ENCODE results near the gene ARL15. TPM values are rescaled to one million over a fixed set of nuclear protein-coding genes. Genes with fewer than 3 reads are reported as not detected.

The ARL15 gene
- total and polyA plus RNA-seq, 2 donors (not counting 3 experiments of a cell fraction or from before 2014, with no cell fraction given): 11.9 to 24.4 TPM

DNA sequence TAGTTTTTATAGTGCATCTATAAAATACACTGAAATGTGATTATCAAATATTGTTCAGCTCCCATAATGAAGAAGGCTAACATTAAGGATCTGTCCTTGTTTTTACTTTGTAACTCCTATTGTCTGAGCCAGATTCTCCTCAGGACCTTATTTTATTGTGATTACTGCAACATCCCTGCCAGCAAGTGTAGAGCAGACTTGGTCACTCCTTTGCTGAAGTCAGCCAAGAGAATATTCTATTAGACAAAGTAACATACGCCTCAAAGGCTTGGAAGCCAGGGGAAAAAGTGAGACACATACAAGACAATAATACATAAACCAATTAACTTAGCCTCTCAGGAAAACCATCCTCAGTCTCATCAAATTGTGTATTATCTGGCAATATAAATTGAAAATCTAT lies 269.6 kb downstream of the ARL15 start:
- dilution Hi-C loops (cut with MboI; ENCODE audit: extremely low pct_ligation_motif_present, low sequenced_read_pairs): no loop called here
- Histone ChIP-seq H3K27me3 (ENCODE audit: control insufficient read depth in 2 of 2, insufficient read depth in 2 of 2, low read length in 2 of 2) (no peaks in the 10 kb centered on the region), H3K4me2 (ENCODE audit: insufficient read depth, low read length) (no peak overlapping the region), H3K4me3 (replicated peaks in 1 of 3; ENCODE audit: insufficient read depth in 1 of 3, low read depth in 1 of 3, low read length in 3 of 3) (no peak overlapping the region), H3K36me3 (ENCODE audit: control insufficient read depth in 2 of 2, extremely low read depth in 1 of 2, insufficient read depth in 2 of 2, low read length in 2 of 2) (no peaks in the 10 kb centered on the region), H3K9me3 (replicated peaks; ENCODE audit: control insufficient read depth, insufficient read depth, low read length) (no peaks in the 10 kb centered on the region), H3K9me1 (replicated peaks; ENCODE audit: control insufficient read depth, extremely low read depth, insufficient read depth, low read length) (no peaks in the 10 kb centered on the region), H2AFZ (ENCODE audit: low read depth, low read length) (no peak overlapping the region), H3K27ac (ENCODE audit: insufficient read depth, low read depth, low read length) (no peak overlapping the region), H3K9ac (replicated peaks; ENCODE audit: extremely low read depth, insufficient read depth, low read length) (no peak overlapping the region), H3K4me1 (ENCODE audit: control insufficient read depth, extremely low read depth, insufficient read depth, low read length) (no peaks in the 10 kb centered on the region), H3K79me2 (ENCODE audit: control insufficient read depth, insufficient read depth, low read length) (no peaks in the 10 kb centered on the region), H4K20me1 (replicated peaks; ENCODE audit: control insufficient read depth, extremely low read depth, insufficient read depth, low read length) (no peaks in the 10 kb centered on the region)
- BruUV-seq (replicated peaks): no TSS peak
- intact Hi-C loops (cut with micrococcal nuclease): no loop called here
- no peak for TF ChIP-seq MYC (IDR thresholded peaks at IDR 0.05; ENCODE audit: low read depth, low read length)
- TF ChIP-seq GATA2 (IDR thresholded peaks at IDR 0.05; ENCODE audit: insufficient read depth, insufficient read length, low read depth, low read length): no peak
- no peak for TF ChIP-seq POLR2AphosphoS5 (IDR thresholded peaks at IDR 0.05; ENCODE audit: insufficient read depth, low read depth, low read length)
- no peak for TF ChIP-seq JUN (IDR thresholded peaks at IDR 0.05; ENCODE audit: borderline replicate concordance, insufficient read depth, insufficient read length, low read depth)
- FAIRE-seq: no peak
- no peak for DNase-seq (ENCODE audit: low read depth, low spot score)
- POLR2A ChIA-PET: no interaction called here
- CTCF ChIA-PET: interaction anchor here (1.6 kb wide), 1 partner anchor 563 kb away, joined by 3 read pairs; no protein-coding TSS in a partner anchor

DNA sequence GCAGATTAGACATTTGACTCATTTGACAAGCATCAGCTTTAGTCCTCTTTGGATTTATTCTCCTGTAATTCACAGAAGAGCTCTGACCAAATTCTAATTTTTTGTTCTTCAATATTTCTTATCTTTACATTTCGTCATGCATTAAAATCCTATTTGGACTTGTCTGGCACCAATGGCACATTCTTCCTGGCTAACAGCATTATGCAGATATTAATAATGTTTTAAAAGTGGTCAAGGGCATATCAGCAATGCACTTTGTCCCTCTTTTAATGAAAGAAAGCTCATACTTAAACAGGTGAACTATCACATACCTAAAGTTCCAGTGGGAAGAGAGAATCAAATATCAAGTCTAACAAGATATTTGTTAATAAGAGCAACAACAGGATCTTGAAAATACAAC lies 270.4 kb downstream of the ARL15 start:
- Histone ChIP-seq H3K9me3 (replicated peaks; ENCODE audit: control insufficient read depth, insufficient read depth, low read length) (no peaks in the 10 kb centered on the region), H3K4me1 (ENCODE audit: control insufficient read depth, extremely low read depth, insufficient read depth, low read length) (no peaks in the 10 kb centered on the region), H3K36me3 (ENCODE audit: control insufficient read depth in 2 of 2, extremely low read depth in 1 of 2, insufficient read depth in 2 of 2, low read length in 2 of 2) (no peaks in the 10 kb centered on the region), H3K9ac (replicated peaks; ENCODE audit: extremely low read depth, insufficient read depth, low read length) (no peak overlapping the region), H4K20me1 (replicated peaks; ENCODE audit: control insufficient read depth, extremely low read depth, insufficient read depth, low read length) (no peaks in the 10 kb centered on the region), H3K4me3 (replicated peaks in 1 of 3; ENCODE audit: insufficient read depth in 1 of 3, low read depth in 1 of 3, low read length in 3 of 3) (no peak overlapping the region), H2AFZ (ENCODE audit: low read depth, low read length) (no peak overlapping the region), H3K4me2 (ENCODE audit: insufficient read depth, low read length) (no peak overlapping the region), H3K27ac (ENCODE audit: insufficient read depth, low read depth, low read length) (no peak overlapping the region), H3K9me1 (replicated peaks; ENCODE audit: control insufficient read depth, extremely low read depth, insufficient read depth, low read length) (no peaks in the 10 kb centered on the region), H3K79me2 (ENCODE audit: control insufficient read depth, insufficient read depth, low read length) (no peaks in the 10 kb centered on the region), H3K27me3 (ENCODE audit: control insufficient read depth in 2 of 2, insufficient read depth in 2 of 2, low read length in 2 of 2) (no peaks in the 10 kb centered on the region)
- FAIRE-seq: no peak
- no TSS peak for BruUV-seq (replicated peaks)
- dilution Hi-C loops (cut with MboI; ENCODE audit: extremely low pct_ligation_motif_present, low sequenced_read_pairs): no loop called here
- DNase-seq (ENCODE audit: low read depth, low spot score): no peak
- intact Hi-C loops (cut with micrococcal nuclease): no loop called here
- CTCF ChIA-PET: interaction anchor here (1.6 kb wide), 1 partner anchor 562 kb away, joined by 3 read pairs; no protein-coding TSS in a partner anchor
- POLR2A ChIA-PET: no interaction called here
- no peak for TF ChIP-seq FOS (IDR thresholded peaks at IDR 0.05; ENCODE audit: borderline replicate concordance, insufficient read depth, low read length)
- no peak for TF ChIP-seq POLR2A (IDR thresholded peaks at IDR 0.05; ENCODE audit: low read depth, low read length)
- no peak for TF ChIP-seq POLR2AphosphoS5 (IDR thresholded peaks at IDR 0.05; ENCODE audit: insufficient read depth, low read depth, low read length)
- no peak for TF ChIP-seq MYC (IDR thresholded peaks at IDR 0.05; ENCODE audit: low read depth, low read length)
- TF ChIP-seq, protein P1, sequence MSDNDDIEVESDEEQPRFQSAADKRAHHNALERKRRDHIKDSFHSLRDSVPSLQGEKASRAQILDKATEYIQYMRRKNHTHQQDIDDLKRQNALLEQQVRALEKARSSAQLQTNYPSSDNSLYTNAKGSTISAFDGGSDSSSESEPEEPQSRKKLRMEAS (IDR thresholded peaks at IDR 0.05; ENCODE audit: insufficient read depth, insufficient read length): no peak
- TF ChIP-seq EZH2 (IDR thresholded peaks at IDR 0.05; ENCODE audit: borderline replicate concordance, low read depth, low read length, severe bottlenecking): no peak

Measured in endothelial cell of umbilical vein (primary cell).